Measurements from ENCODE around the gene SUPT3H. TPM values are rescaled to one million over a fixed set of nuclear protein-coding genes. Genes with fewer than 3 reads are reported as not detected.

Gene SUPT3H
- total RNA-seq, 8 experiments from 2014 or later: 8.7 to 43.2 (median 20.5) TPM

DNA sequence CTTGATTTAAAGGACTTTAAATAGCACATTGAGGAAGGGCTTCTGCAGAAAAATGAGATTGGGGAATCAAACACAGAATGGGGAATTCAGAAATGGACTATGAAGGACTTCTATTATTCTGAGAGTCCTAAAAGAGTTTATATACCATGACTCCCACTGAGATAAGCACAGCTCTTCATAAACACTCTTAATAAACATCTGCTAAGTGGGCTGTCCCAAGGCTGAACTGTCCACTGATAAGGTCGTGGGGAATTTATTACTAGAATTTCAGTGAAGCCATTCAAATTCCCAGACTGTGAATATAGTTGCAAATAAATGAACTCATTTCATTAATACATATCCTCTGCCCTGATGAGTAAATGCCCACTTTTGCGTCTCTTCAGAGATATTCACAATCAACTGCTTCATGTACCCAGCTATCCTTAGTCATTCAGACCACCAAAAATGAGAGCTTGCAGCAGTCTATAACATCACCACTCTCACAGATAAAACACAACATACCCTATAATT, 517.8 kb downstream of the SUPT3H start:
- Histone ChIP-seq H3K27ac (no peak overlapping the region), H3K4me3 (no peak overlapping the region), H3K4me1 (replicated peaks in 1 of 2) (no peaks in the 10 kb centered on the region)
- in situ Hi-C loops (cut with MboI; ENCODE audit: low pct_unique_long_range_greater_than_20kb in 2 of 9, low sequenced_read_pairs in 9 of 9, unreplicated experiment in 9 of 9): no loop called here
- WGBS, 10 experiments: 50 to 100% (median 95%) methylated on average over 1 to 2 of the region's 2 CpGs; no CpG with 5 or more reads in 2 of the 10 experiments
- no peak for ATAC-seq (replicated peaks in 6 of 8)

- in situ Hi-C loops (cut with MboI; ENCODE audit: low pct_unique_long_range_greater_than_20kb in 2 of 9, low sequenced_read_pairs in 9 of 9, unreplicated experiment in 9 of 9): no loop called here
- H3K4me1 ChIP-seq (replicated peaks in 1 of 2): no peaks in the 10 kb centered on the region
- no peak overlapping the region for H3K4me3 ChIP-seq
- no peak overlapping the region for H3K27ac ChIP-seq
- ATAC-seq (replicated peaks in 6 of 8): no peak
Measured at GRCh38 chr6:44858998-44859397, 518.7 kb downstream of the SUPT3H start.

DNA sequence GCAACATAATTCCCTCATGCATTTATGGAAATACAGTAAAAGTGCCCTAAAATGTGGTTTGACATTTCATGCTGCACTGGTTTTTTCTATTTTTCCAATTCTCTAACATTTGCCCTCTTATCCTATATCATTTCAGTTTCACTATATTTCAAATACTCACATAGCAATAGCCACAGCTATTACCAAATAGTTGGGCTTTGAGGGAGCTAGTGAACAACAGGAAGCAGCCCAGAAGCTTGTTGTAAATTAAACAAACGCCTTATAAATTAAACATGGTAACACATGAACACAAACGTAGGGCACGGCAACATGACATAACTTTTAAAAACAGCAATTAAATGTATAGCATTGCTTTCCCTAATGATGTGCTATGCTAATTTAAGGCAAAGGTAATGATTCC, 521.3 kb downstream of the SUPT3H start:
- 14 to 100% (median 85%) methylated on average over 1 to 3 of the region's 3 CpGs; no CpG with 5 or more reads in 1 of the 10 experiments for WGBS, 10 experiments
- H3K27ac ChIP-seq: no peak overlapping the region
- ATAC-seq (replicated peaks in 6 of 8): peak in 1 of 8 experiments; percentile 42
- in situ Hi-C loops (cut with MboI; ENCODE audit: low pct_unique_long_range_greater_than_20kb in 2 of 9, low sequenced_read_pairs in 9 of 9, unreplicated experiment in 9 of 9): no loop called here
- H3K4me1 ChIP-seq (replicated peaks in 1 of 2): no peaks in the 10 kb centered on the region
- H3K4me3 ChIP-seq: no peak overlapping the region

DNA sequence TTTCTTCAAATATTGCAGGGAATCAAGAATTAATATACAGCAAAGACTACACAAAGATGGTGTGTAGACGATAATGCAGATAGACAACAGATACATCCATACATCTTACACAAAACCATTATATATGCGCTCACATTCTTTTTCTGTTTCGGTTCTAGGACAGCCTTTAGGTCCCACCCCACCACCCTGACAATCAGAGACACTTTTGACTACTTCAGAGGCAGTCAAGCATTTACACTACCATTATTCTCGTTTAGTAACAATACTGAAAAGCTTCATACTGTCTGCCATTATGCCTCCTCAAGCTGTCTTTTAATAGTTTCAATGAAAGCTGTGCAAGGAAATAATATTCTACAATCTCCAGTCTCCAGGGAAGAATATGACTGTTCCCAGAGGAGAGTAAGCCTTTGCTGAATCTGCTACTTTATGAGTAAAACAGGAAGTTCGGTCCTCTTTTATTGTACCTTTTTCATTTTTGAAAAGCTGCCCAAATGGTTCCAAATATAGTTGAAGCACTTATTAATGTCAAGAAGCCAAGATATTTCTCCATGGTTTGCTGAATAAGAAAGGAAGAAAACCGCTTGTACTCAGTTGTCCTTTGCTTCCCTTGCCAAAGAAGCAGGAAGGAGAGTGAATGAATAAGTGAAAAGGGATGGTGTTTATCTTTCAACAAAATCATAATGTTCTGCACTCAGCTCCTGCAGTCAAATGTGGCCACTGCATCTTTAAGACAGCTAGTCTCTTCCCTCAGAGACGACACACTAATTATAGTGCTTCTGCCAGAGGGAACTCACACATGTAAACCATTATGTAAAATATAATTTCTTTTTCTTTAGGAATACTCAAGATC, 521.9 kb downstream of the SUPT3H start:
- H3K4me1 ChIP-seq (replicated peaks in 1 of 2): no peaks in the 10 kb centered on the region
- 8 to 96% (median 64%) methylated on average over 2 to 7 of the region's 7 CpGs; no CpG with 5 or more reads in 1 of the 10 experiments for WGBS, 10 experiments
- ATAC-seq (replicated peaks in 6 of 8): peak in 3 of 8 experiments; percentile 52 to 91 (median 59)
- H3K4me3 ChIP-seq: no peak overlapping the region
- no peak overlapping the region for H3K27ac ChIP-seq
- in situ Hi-C loops (cut with MboI; ENCODE audit: low pct_unique_long_range_greater_than_20kb in 2 of 9, low sequenced_read_pairs in 9 of 9, unreplicated experiment in 9 of 9): no loop called here

DNA sequence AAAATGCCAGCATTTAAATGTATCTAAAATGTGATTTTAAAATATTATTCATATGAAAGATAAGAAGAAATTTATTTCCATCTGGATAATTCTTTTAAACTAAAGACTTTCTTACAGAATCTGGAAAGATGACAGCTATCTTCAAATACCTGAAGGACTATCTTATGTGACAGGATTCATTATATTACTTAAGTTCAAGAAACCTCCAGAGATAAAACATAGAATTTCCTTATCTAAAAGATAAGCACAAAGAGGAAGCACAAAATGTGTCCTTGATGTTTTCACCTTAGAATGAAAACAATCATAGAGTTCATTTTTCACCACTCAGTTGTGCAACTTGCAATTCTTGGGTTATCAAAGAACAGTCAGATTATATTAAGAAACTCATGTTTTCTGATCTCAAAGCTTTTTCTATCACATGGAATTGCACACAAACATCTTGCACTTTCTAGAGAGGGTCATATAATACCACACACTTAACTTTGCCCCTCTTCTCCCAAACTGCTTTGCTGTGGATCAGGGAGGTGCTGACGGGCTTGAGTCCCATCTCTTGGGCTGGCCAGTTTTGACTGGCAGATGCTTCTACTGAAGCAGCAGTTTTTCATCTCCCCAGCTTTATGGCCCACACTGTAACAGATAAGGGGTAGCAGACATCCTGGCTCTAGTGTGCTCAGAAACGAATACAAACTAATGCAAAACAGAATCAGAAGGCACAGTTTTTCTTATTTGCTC, 522.9 kb downstream of the SUPT3H start:
- ATAC-seq (replicated peaks in 6 of 8): no peak
- 50 to 92% (median 83%) methylated on average over 2 of the region's 2 CpGs; no CpG with 5 or more reads in 5 of the 10 experiments for WGBS, 10 experiments
- Histone ChIP-seq H3K27ac (no peak overlapping the region), H3K4me1 (replicated peaks in 1 of 2) (no peaks in the 10 kb centered on the region), H3K4me3 (no peak overlapping the region)
- in situ Hi-C loops (cut with MboI; ENCODE audit: low pct_unique_long_range_greater_than_20kb in 2 of 9, low sequenced_read_pairs in 9 of 9, unreplicated experiment in 9 of 9): no loop called here

GRCh38 chr6:44851176-44851575, 526.6 kb downstream of the SUPT3H start:
- Histone ChIP-seq H3K4me3 (no peak overlapping the region), H3K27ac (no peak overlapping the region), H3K4me1 (replicated peaks in 1 of 2) (no peaks in the 10 kb centered on the region)
- WGBS, 10 experiments: 50 to 100% (median 86%) methylated on average over 1 of the region's 1 CpG; no CpG with 5 or more reads in 3 of the 10 experiments
- in situ Hi-C loops (cut with MboI; ENCODE audit: low pct_unique_long_range_greater_than_20kb in 2 of 9, low sequenced_read_pairs in 9 of 9, unreplicated experiment in 9 of 9): no loop called here
- ATAC-seq (replicated peaks in 6 of 8): no peak

- no peak overlapping the region for H3K4me3 ChIP-seq
- no peaks in the 10 kb centered on the region for H3K4me1 ChIP-seq (replicated peaks in 1 of 2)
- in situ Hi-C loops (cut with MboI; ENCODE audit: low pct_unique_long_range_greater_than_20kb in 2 of 9, low sequenced_read_pairs in 9 of 9, unreplicated experiment in 9 of 9): no loop called here
- ATAC-seq (replicated peaks in 6 of 8): no peak
- H3K27ac ChIP-seq: no peak overlapping the region
Measured at GRCh38 chr6:44850312-44850711, 527.4 kb downstream of the SUPT3H start.

GRCh38 chr6:44849806-44850205, 527.9 kb downstream of the SUPT3H start:
- Histone ChIP-seq H3K27ac (no peak overlapping the region), H3K4me1 (replicated peaks in 1 of 2) (no peaks in the 10 kb centered on the region), H3K4me3 (no peak overlapping the region)
- 80 to 100% (median 93%) methylated on average over 1 of the region's 1 CpG; no CpG with 5 or more reads in 6 of the 10 experiments for WGBS, 10 experiments
- ATAC-seq (replicated peaks in 6 of 8): no peak
- in situ Hi-C loops (cut with MboI; ENCODE audit: low pct_unique_long_range_greater_than_20kb in 2 of 9, low sequenced_read_pairs in 9 of 9, unreplicated experiment in 9 of 9): no loop called here

DNA sequence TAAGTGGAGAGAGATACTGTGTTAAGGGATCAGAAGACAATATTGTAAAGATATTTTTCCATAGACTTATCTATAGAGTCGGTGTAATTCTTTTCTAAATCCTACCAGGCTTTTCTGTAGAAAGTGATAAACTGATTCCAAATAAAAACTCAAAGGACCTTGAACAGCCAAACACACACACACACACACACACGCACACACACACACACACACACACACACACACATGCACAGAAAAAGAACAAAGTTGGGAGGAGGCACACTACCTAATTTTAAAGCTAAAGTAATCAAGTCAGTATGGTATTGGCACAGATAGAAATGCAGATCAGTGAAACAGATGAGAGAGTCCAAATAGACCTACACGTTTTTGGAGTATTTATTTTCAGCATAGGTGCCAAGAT, 534.0 kb downstream of the SUPT3H start:
- no peak for ATAC-seq (replicated peaks in 6 of 8)
- in situ Hi-C loops (cut with MboI; ENCODE audit: low pct_unique_long_range_greater_than_20kb in 2 of 9, low sequenced_read_pairs in 9 of 9, unreplicated experiment in 9 of 9): no loop called here
- H3K4me1 ChIP-seq (replicated peaks in 1 of 2): no peaks in the 10 kb centered on the region
- H3K27ac ChIP-seq: no peak overlapping the region
- no peak overlapping the region for H3K4me3 ChIP-seq
- 43 to 100% (median 66%) methylated on average over 1 to 3 of the region's 3 CpGs; no CpG with 5 or more reads in 1 of the 10 experiments for whole genome bisulfite sequencing, 10 experiments

GRCh38 chr6:44842616-44843015, 535.1 kb downstream of the SUPT3H start:
- WGBS, 10 experiments: 67 to 100% (median 87%) methylated on average over 1 to 3 of the region's 3 CpGs; no CpG with 5 or more reads in 3 of the 10 experiments
- Histone ChIP-seq H3K4me1 (replicated peaks in 1 of 2) (no peaks in the 10 kb centered on the region), H3K4me3 (no peak overlapping the region), H3K27ac (no peak overlapping the region)
- peak in 3 of 8 experiments; percentile 27 to 95 (median 77) for ATAC-seq (replicated peaks in 6 of 8)
- in situ Hi-C loops (cut with MboI; ENCODE audit: low pct_unique_long_range_greater_than_20kb in 2 of 9, low sequenced_read_pairs in 9 of 9, unreplicated experiment in 9 of 9): no loop called here

DNA sequence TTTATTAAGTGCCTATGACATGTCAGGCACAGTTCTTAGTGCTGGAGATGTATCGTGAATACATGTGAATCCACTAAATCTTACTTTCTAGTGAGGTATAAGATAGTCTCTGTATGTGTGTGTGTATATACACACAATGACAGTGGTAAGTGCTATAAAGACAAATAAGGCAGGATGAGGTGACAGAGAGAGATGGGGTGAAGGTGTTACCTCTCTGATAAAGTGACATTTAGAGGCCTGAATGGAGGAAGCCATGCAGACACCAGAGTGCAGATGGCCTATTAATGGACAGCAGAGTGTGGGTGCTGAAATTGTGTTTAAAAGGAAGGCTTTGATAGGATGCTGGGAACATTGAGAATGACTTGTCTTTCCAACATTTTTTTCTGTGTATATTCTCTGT, 535.9 kb downstream of the SUPT3H start:
- 83 to 100% (median 100%) methylated on average over 1 of the region's 1 CpG; no CpG with 5 or more reads in 3 of the 10 experiments for WGBS, 10 experiments
- H3K27ac ChIP-seq: no peak overlapping the region
- H3K4me1 ChIP-seq (replicated peaks in 1 of 2): no peaks in the 10 kb centered on the region
- ATAC-seq (replicated peaks in 6 of 8): no peak
- in situ Hi-C loops (cut with MboI; ENCODE audit: low pct_unique_long_range_greater_than_20kb in 2 of 9, low sequenced_read_pairs in 9 of 9, unreplicated experiment in 9 of 9): no loop called here
- no peak overlapping the region for H3K4me3 ChIP-seq

DNA sequence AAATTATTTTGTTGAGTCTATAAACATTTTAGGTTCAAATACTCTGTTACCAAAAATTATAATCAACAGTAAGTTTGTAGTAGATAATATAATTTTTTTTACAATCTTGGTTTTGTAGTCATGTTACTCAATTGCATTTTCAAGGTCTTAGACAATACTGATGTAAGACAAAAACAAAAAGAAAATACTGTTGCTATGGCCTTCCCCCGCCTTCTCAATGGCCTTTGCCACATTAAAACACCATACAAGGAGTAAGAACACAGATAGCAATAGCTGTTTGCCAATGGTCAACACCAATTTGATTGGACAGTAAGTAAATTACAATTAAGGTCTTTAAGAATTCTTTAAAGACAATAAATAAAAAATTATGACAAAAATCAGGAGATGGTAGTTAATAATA, 540.0 kb downstream of the SUPT3H start:
- Histone ChIP-seq H3K4me1 (replicated peaks in 1 of 2) (peaks cover 0 to 4% of the 10 kb centered on the region in 2 donors), H3K27ac (no peak overlapping the region), H3K4me3 (no peak overlapping the region)
- 60 to 100% (median 100%) methylated on average over 1 of the region's 1 CpG; no CpG with 5 or more reads in 1 of the 10 experiments for WGBS, 10 experiments
- in situ Hi-C loops (cut with MboI; ENCODE audit: low pct_unique_long_range_greater_than_20kb in 2 of 9, low sequenced_read_pairs in 9 of 9, unreplicated experiment in 9 of 9): no loop called here
- no peak for ATAC-seq (replicated peaks in 6 of 8)

- Histone ChIP-seq H3K4me1 (replicated peaks in 1 of 2) (peaks cover 0 to 5% of the 10 kb centered on the region in 2 donors), H3K27ac (no peak overlapping the region), H3K4me3 (no peak overlapping the region)
- in situ Hi-C loops (cut with MboI; ENCODE audit: low pct_unique_long_range_greater_than_20kb in 2 of 9, low sequenced_read_pairs in 9 of 9, unreplicated experiment in 9 of 9): no loop called here
- no peak for ATAC-seq (replicated peaks in 6 of 8)
Measured at GRCh38 chr6:44837255-44837654, 540.5 kb downstream of the SUPT3H start.
